Measurements from ENCODE around the gene SLC6A17.
A peak's percentile ranks its signal among the peaks of the same experiment; 100 is the strongest.

The SLC6A17 gene

GRCh38 chr1:110138956-110139355 is 11.3 kb upstream of the SLC6A17 start:
- CTCF ChIA-PET: interaction anchor here (1.2 to 1.4 kb wide), 2 partner anchors 24 to 58 kb away, joined by 3 to 6 read pairs; no protein-coding TSS in a partner anchor
- POLR2A ChIA-PET: no interaction called here
- DNase-seq (ENCODE audit: low read depth, low spot score): no peak
- TF ChIP-seq, protein P1, sequence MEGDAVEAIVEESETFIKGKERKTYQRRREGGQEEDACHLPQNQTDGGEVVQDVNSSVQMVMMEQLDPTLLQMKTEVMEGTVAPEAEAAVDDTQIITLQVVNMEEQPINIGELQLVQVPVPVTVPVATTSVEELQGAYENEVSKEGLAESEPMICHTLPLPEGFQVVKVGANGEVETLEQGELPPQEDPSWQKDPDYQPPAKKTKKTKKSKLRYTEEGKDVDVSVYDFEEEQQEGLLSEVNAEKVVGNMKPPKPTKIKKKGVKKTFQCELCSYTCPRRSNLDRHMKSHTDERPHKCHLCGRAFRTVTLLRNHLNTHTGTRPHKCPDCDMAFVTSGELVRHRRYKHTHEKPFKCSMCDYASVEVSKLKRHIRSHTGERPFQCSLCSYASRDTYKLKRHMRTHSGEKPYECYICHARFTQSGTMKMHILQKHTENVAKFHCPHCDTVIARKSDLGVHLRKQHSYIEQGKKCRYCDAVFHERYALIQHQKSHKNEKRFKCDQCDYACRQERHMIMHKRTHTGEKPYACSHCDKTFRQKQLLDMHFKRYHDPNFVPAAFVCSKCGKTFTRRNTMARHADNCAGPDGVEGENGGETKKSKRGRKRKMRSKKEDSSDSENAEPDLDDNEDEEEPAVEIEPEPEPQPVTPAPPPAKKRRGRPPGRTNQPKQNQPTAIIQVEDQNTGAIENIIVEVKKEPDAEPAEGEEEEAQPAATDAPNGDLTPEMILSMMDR (IDR thresholded peaks at IDR 0.05; ENCODE audit: insufficient read depth, low read length, missing control alignments): no peak
- no peak overlapping the region for H3K4me3 ChIP-seq (ENCODE audit: low read depth, low read length)

GRCh38 chr1:110144366-110144765 is 5.9 kb upstream of the SLC6A17 start:
- POLR2A ChIA-PET: no interaction called here
- CTCF ChIA-PET: interaction anchor here (1.2 to 1.5 kb wide), 2 partner anchors 61 to 115 kb away, joined by 3 read pairs; no protein-coding TSS in a partner anchor
- no peak for DNase-seq (ENCODE audit: low read depth, low spot score)
- TF ChIP-seq, protein P1 (IDR thresholded peaks at IDR 0.05; ENCODE audit: insufficient read depth, low read length, missing control alignments): no peak
- H3K4me3 ChIP-seq (ENCODE audit: low read depth, low read length): no peak overlapping the region

- ChIA-PET CTCF (interaction anchor here (0.8 to 1.6 kb wide), 7 partner anchors 14 to 347 kb away, joined by 3 to 5 read pairs (median 3); no protein-coding TSS in a partner anchor), POLR2A (no interaction called here)
- no peak overlapping the region for H3K4me3 ChIP-seq (ENCODE audit: low read depth, low read length)
- TF ChIP-seq, protein P1 (IDR thresholded peaks at IDR 0.05; ENCODE audit: insufficient read depth, low read length, missing control alignments): peak; percentile 3
- DNase-seq (ENCODE audit: low read depth, low spot score): no peak
These were observed 1.3 kb upstream of the SLC6A17 start for GRCh38 chr1:110148961-110149360.

DNA sequence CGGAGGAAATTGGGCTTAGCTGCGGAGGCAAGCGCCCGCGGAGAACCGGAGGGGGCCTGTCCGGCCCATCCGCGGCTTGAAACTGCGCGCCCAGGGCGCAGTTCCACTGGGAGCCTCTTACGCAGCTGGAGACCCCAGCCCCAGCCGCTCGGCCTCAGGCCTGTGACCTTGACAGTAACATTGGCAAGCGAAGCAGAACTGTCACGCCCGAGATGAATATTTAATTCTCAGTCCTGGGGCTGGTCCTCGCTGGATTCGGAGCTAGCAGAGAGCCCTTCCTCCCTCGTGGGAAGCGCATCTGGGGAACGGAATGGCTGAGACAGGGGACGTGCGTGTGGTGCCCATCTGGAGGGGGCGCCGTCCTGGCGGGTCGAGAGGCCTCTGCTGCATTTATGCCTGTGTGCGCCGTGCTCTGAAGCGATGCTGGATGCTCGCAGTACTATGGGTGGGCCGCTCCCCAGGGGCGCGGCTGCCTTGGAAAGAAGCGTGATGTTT is 928 bp downstream of the SLC6A17 start:
- no peak overlapping the region; the same call in 1 of the 2 replicates for H3K4me3 ChIP-seq (ENCODE audit: low read depth, low read length)
- POLR2A ChIA-PET: no interaction called here
- TF ChIP-seq, protein P1 (IDR thresholded peaks at IDR 0.05; ENCODE audit: insufficient read depth, low read length, missing control alignments): no peak
- CTCF ChIA-PET: interaction anchor here (1.0 to 1.6 kb wide), 4 partner anchors 10 to 50 kb away, joined by 3 read pairs; no protein-coding TSS in a partner anchor
- DNase-seq (ENCODE audit: low read depth, low spot score): no peak

- H3K4me3 ChIP-seq (ENCODE audit: low read depth, low read length): no peak overlapping the region
- POLR2A ChIA-PET: no interaction called here
- no peak for DNase-seq (ENCODE audit: low read depth, low spot score)
- CTCF ChIA-PET: interaction anchor here (0.8 to 1.4 kb wide), 6 partner anchors 9 to 308 kb away, joined by 3 to 4 read pairs (median 3); no protein-coding TSS in a partner anchor
- TF ChIP-seq, protein P1 (IDR thresholded peaks at IDR 0.05; ENCODE audit: insufficient read depth, low read length, missing control alignments): no peak
These were observed 2.0 kb downstream of the SLC6A17 start for GRCh38 chr1:110152133-110152785.

- ChIA-PET CTCF (interaction anchor here (0.9 to 1.3 kb wide), 3 partner anchors 11 to 306 kb away, joined by 3 to 4 read pairs (median 3); no protein-coding TSS in a partner anchor), POLR2A (no interaction called here)
- TF ChIP-seq, protein P1 (IDR thresholded peaks at IDR 0.05; ENCODE audit: insufficient read depth, low read length, missing control alignments): no peak
These were observed 3.2 kb downstream of the SLC6A17 start for GRCh38 chr1:110153407-110153950.

More at GRCh38 chr1:110153407-110153950, 3.2 kb downstream of the SLC6A17 start:
- no peak for DNase-seq (ENCODE audit: low read depth, low spot score)
- H3K4me3 ChIP-seq (ENCODE audit: low read depth, low read length): no peak overlapping the region
